NCI-H2081 treated with DMSO at 0.1 percent for 48 hours (cell line): ENCODE measurements around the gene ACOT13.
A peak's percentile ranks its signal among the peaks of the same experiment; 100 is the strongest.
"Not testable (repeated sequence)": the region's sequence is repeated elsewhere in the genome, so short reads cannot be mapped to it uniquely, and the experiment has no call there.

Experiments used
- DNase-seq: peaks from one replicate; lab custom pipeline; 2025; lab: John Stamatoyannopoulos, UW

ACOT13 gene

GRCh38 chr6:24692415-24692814, 25.5 kb downstream of the ACOT13 start:
- no peak for DNase-seq

- DNase-seq, result no peak
These were observed 26.1 kb downstream of the ACOT13 start for GRCh38 chr6:24692848-24693592.

- no peak for DNase-seq
These were observed 27.3 kb downstream of the ACOT13 start for GRCh38 chr6:24694198-24694597.

- DNase-seq, result not testable (repeated sequence)
These were observed 28.8 kb downstream of the ACOT13 start for GRCh38 chr6:24695635-24696034.

GRCh38 chr6:24696097-24696496, 29.2 kb downstream of the ACOT13 start:
- no peak for DNase-seq

- no peak for DNase-seq
These were observed 32.9 kb downstream of the ACOT13 start for GRCh38 chr6:24699521-24700359.

GRCh38 chr6:24702720-24703282, 35.9 kb downstream of the ACOT13 start:
- DNase-seq, result no peak

- no peak for DNase-seq
These were observed 37.6 kb downstream of the ACOT13 start for GRCh38 chr6:24704468-24704867.

- no peak for DNase-seq
These were observed 41.7 kb downstream of the ACOT13 start for GRCh38 chr6:24708612-24709011.

GRCh38 chr6:24709014-24709711, 42.3 kb downstream of the ACOT13 start:
- no peak for DNase-seq

- DNase-seq, result no peak
These were observed 43.8 kb downstream of the ACOT13 start for GRCh38 chr6:24710519-24711303.

GRCh38 chr6:24716602-24717148, 49.8 kb downstream of the ACOT13 start:
- not testable (repeated sequence) for DNase-seq

GRCh38 chr6:24718449-24719124, 51.7 kb downstream of the ACOT13 start:
- DNase-seq, result no peak

GRCh38 chr6:24719125-24719971, 52.5 kb downstream of the ACOT13 start, which contains the start of gene C6orf62:
Gene C6orf62 (minus strand): TSS chr6:24719154. CDS start chr6:24718668, 486 bp downstream.
- DNase-seq, result no peak

GRCh38 chr6:24720131-24720603, 53.3 kb downstream of the ACOT13 start:
- DNase-seq, result no peak

GRCh38 chr6:24720604-24721460, 54.0 kb downstream of the ACOT13 start:
- DNase-seq, result peak; percentile 96

GRCh38 chr6:24721461-24722215, 54.8 kb downstream of the ACOT13 start:
- DNase-seq, result no peak

GRCh38 chr6:24723270-24723669, 56.4 kb downstream of the ACOT13 start:
- no peak for DNase-seq
